Hippocampal formation (tissue), 2 donors: Measurements from ENCODE around the gene TMEM39A.

Experiments
- DNase-seq, 2 donors: peaks; one replicate each; lab custom pipeline; 2025; lab: John Stamatoyannopoulos, UW

Gene TMEM39A

GRCh38 chr3:119463171-119464169 is at the start of gene TMEM39A:
Gene TMEM39A (minus strand): TSS chr3:119463615. CDS start chr3:119462074, 1,541 bp downstream.
- peak; percentile 96 to 98 for DNase-seq

DNA sequence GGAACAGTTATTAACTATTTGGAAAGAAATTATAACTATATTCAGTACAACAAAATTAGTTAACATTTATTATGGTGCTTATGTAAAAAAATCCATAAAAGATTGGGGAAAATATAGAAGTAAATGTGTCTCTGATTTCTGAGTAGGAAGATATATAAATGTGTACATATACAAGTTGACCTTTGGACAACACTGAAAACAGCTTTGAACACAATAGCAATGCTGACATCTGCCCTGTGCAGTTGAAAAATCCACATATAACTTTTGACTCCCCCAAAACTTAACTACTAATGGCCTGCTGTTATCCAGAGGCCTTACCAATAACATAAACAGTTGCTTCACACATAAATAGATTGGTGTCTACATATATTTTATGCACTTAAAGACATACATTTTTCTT is 47.3 kb upstream of the TMEM39A start:
- no peak for DNase-seq

DNA sequence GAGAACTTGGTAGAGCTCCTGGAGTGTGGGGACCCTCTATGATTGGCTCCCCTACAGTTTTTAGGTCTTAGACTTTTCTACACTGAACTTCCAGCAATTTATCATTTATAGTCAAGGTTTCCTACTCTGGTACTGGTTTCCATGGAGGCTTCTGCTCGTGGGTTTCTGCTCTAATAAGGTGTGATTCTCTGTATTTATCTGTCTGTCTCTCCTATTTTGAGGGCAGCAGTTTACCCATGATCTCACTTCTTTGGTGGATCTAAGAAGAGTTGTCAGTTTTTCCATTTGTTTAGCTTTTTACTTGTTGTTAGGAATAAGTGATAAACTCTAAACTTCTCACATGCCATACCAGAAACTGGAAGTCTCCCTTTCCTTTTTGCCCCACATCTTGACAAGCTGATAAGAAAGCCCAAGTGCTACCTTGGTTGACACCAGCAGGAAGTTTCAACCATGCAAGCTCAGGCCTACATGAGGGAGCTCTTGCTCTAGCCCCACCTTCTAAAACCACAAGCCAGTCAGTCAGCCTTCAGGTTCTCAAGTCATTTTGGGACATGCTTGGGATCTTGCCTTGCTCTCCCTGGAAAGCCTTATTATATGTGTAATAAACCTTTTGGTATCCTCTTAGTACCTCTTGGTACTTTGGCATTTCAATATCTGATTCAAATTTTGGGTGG is 44.9 kb upstream of the TMEM39A start:
- no peak for DNase-seq

GRCh38 chr3:119507404-119507803 is 44.0 kb upstream of the TMEM39A start:
- DNase-seq = no peak

GRCh38 chr3:119506631-119507030 is 43.2 kb upstream of the TMEM39A start:
- no peak for DNase-seq

GRCh38 chr3:119500901-119501300 is 37.5 kb upstream of the TMEM39A start:
- DNase-seq = no peak

DNA sequence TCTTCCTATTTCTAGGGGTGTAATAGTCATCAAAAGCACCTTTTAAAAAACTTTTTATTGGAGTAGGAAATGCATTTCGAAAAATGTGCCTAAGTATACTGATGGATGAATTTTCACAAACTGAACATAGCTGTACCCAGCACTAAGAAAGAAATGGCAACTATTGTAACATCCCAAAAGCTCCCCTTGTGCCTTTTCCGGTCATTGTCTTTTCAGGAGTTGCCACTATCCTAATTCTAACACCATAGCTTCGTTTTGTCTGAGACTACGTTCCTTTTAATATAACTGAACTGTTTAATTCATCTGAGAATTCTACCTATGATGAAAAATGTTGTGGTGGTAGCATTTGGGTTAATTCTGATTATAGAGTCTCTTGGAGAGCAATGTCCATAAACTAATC is 36.9 kb upstream of the TMEM39A start:
- no peak for DNase-seq

DNA sequence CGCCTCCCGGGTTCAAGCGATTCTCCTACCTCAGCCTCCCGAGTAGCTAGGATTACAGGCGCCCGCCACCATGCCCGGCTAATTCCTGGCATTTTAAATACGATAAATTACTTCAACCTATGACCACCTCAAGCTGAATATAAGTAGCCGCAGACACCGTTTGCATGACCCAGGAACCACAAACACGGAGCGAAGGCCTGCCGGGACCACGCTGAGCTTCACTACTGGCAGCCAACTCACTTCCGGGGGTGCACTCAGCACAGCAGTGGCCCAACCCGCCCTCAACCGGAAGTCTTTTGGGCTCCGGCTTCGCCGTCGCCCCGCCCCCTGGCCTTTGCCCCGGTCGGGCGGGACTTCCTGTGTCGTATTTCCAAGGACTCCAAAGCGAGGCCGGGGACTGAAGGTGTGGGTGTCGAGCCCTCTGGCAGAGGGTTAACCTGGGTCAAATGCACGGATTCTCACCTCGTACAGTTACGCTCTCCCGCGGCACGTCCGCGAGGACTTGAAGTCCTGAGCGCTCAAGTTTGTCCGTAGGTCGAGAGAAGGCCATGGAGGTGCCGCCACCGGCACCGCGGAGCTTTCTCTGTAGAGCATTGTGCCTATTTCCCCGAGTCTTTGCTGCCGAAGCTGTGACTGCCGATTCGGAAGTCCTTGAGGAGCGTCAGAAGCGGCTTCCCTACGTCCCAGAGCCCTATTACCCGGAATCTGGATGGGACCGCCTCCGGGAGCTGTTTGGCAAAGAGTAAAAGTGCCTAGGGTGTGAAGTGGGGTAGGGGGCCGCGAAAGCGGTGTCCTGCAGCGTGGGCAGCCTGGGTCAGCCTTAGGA is 35.0 kb upstream of the TMEM39A start, which contains the start of gene TIMMDC1:
TSS of gene TIMMDC1 (plus strand) at position 362 of the 826 bp plus-strand sequence. CDS start at position 549, 187 bp downstream.
- DNase-seq = peak; percentile 97 to 98

DNA sequence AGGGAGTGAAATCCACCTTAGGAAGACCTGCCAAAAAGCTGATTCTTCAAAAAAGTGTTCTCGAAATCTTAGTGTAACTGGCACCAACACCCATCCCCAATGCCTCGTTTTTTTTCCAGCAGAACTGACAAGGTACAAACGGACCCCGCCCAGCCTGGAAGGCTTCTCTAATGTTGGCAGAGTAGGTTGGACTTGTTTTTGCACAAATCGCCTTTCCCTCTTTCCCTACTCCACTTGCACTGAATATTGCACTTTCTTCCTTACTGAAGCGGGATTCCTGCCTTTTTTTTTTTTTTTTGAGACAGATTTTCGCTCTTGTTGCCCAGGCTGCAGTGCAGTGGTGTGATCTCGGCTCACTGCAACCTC is 34.4 kb upstream of the TMEM39A start:
- DNase-seq = peak in 1 of 2 donors; percentile 1

DNA sequence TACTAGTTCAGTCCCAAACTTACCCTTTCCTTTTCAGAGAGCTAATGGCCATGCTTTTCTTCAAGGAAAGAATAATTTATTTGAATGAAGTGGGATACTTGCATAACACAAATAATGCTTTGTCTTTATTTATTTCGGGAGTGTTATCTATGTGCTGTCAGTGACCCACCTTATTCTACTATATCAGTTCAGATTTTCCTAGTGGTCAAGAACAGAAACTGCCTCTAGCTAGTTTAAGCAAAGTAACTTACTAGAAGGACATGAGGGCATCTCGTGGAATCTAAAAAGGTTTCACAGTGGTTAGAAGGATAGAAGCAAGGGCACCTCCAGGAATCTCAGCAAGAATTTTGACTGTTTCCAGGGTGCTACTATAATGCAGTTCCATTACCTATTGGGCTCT is 31.2 kb upstream of the TMEM39A start:
- no peak for DNase-seq

- DNase-seq = no peak
These were observed 29.4 kb upstream of the TMEM39A start for GRCh38 chr3:119492810-119493209.

- no peak for DNase-seq
These were observed 28.7 kb upstream of the TMEM39A start for GRCh38 chr3:119492128-119492527.

GRCh38 chr3:119490153-119490552 is 26.7 kb upstream of the TMEM39A start:
- DNase-seq = no peak

- no peak for DNase-seq
These were observed 22.1 kb upstream of the TMEM39A start for GRCh38 chr3:119485563-119485962.

DNA sequence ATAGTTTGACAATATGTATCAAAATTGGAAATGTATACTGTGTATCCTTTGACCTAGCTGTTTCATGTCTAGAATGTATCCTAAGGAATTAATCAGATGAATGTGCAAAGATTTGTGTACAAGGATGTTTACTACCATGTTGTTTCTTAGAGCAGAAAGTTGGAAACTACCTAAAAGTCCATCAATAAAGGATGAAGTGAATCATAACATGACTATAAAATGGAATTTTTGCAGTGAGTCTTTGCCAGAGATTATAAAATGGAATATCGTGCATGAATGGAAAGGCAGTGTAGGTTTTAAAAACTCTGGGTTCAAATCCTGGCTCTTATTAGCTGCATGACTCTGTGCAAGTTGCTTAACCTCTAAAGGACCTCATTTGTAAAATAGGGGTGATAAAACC is 19.7 kb upstream of the TMEM39A start:
- DNase-seq = no peak

- no peak for DNase-seq
These were observed 17.7 kb upstream of the TMEM39A start for GRCh38 chr3:119481079-119481478.

- no peak for DNase-seq
These were observed 7.5 kb upstream of the TMEM39A start for GRCh38 chr3:119470866-119471265.

GRCh38 chr3:119469418-119470189 is 6.2 kb upstream of the TMEM39A start:
- no peak for DNase-seq

DNA sequence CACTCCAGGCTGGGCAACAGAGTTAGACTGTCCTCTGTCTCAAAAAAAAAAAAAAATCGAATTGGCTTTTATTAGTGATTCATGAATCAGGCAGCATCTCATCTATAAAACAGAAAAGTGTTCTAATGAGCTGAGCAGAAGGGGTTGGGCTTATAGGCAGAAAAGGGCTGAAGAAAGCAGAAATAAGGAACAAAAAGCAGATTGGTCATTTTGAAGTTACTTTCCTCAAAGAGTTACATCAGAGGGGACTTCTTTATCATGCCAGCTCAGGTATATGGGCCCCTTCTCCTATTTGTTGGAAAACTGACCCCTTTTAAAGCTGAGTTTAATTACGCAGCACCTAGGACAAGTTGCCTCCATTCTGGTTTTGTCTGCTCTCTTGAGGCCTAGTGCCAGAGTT is 4.6 kb upstream of the TMEM39A start:
- DNase-seq = no peak

- no peak for DNase-seq
These were observed 6.2 kb downstream of the TMEM39A start for GRCh38 chr3:119457246-119457645.

DNA sequence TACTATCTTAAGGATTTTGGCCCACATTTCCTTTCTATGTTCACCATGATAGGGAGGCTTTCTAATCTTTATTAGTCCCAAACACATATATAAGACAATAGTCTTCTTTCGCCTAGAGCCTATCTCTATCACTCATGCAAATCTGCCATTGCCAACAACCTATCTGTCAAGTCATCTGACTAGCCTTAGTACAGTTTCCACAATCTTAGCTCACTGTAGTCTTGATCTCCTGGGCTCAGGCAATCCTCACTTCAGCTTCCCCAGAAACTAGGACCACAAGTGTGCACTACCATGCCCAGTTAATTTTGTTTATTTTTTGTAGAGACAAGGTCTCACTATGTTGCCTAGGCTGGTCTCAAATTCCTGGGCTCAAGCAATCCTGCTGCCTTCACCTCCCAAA is 6.9 kb downstream of the TMEM39A start:
- no peak for DNase-seq
